Ascending aorta (tissue), 2 donors: ENCODE measurements around the gene TSPAN12. TPM values are rescaled to one million over a fixed set of nuclear protein-coding genes. Genes with fewer than 3 reads are reported as not detected.

Source experiments
- DNase-seq, 2 donors: peaks; one replicate each; pipeline ENCODE4 v3.0.0-alpha.2; 2019; ENCODE audit warnings: low spot score in 2 of 2
- H3K27ac ChIP-seq, 2 donors: fragments of 200-600 bp; sonication (generic); one replicate each; pipeline ENCODE4 v1.5.1; 2016 to 2017; ENCODE audit warnings: mild to moderate bottlenecking in 1 of 2
- H3K27me3 ChIP-seq: fragments of 200-600 bp; sonication (generic); one replicate; pipeline ENCODE4 v1.5.1; 2017
- H3K36me3 ChIP-seq, 2 donors: fragments of 200-600 bp; sonication (generic); one replicate each; pipeline ENCODE4 v1.5.1; 2016
- H3K4me1 ChIP-seq, 2 donors: fragments of 200-600 bp; sonication (generic); one replicate each; pipeline ENCODE4 v1.5.1; 2016 to 2017; ENCODE audit warnings: mild to moderate bottlenecking in 1 of 2
- H3K4me3 ChIP-seq, 2 donors: fragments of 200-600 bp; sonication (generic); one replicate each; pipeline ENCODE4 v1.5.1; 2016 to 2017; ENCODE audit warnings: mild to moderate bottlenecking in 1 of 2
- H3K9me3 ChIP-seq, 2 donors: fragments of 200-600 bp; sonication (generic); one replicate each; pipeline ENCODE4 v1.5.1; 2016
- CTCF ChIP-seq, 3 experiments: fragments of 200-600 bp in 2 of 3; fragments of 450-650 bp in 1 of 3; sonication (generic) in 2 of 3; IDR thresholded peaks; one replicate each; pipeline ENCODE4 v1.5.1; 2016 to 2019; ENCODE audit warnings: antibody characterized with exemption in 3 of 3, mild to moderate bottlenecking in 1 of 3, moderate library complexity in 1 of 3
- intact Hi-C: fragments of 100-400 bp; cut with DNase I; formaldehyde crosslinking; loops from one replicate; pipeline ENCODE4 v1.15.1; 2023
- total RNA-seq: library from RNA; depleted of rRNA; stranded (reverse); fragments of >200 nt; gene quantifications from one replicate; pipeline ENCODE4 v1.1.0, GENCODE V29; 2016

Gene TSPAN12
- total RNA-seq, 1 donor from 2014 or later = 28.9 TPM

DNA sequence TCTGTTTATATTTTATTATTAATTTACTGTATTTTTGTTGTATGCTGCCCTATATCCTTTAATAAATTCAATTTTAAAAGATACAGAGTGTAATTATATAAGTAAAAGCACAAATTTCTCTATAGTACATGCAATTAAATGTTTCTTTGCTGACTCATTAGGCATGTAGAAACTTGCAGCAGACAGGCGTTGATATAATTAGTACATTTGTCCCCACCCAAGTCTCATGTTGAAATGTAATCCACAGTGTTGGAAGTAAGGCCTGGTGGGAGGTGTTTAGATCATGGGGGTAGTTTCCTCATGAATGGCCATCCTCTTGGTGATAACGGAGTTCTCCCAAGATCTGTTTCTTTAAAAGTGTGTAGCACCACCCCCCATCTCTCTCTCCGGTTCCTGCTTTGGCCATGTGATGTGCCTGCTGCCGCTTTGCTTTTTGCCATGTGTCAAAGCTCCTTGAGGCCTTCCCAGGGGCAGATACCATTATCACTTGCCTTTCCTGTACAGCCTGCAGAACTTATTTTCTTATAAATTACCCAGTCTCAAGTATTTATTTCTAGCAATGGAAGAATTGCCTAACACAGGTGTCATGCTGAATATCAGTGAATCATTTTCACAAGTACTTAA is 63.7 kb downstream of the TSPAN12 start:
- Histone ChIP-seq H3K27me3 (no peaks in the 10 kb centered on the region), H3K9me3 (no peaks in the 10 kb centered on the region), H3K4me3 (no peak overlapping the region), H3K4me1 (no peaks in the 10 kb centered on the region), H3K27ac (no peak overlapping the region), H3K36me3 (no peaks in the 10 kb centered on the region)
- TF ChIP-seq CTCF (IDR thresholded peaks at IDR 0.05) = no peak
- intact Hi-C loops = loop anchor here (5.0 kb wide), 2 partner anchors 63 to 313 kb away; partner anchors contain the start of gene TSPAN12
- no peak for DNase-seq

DNA sequence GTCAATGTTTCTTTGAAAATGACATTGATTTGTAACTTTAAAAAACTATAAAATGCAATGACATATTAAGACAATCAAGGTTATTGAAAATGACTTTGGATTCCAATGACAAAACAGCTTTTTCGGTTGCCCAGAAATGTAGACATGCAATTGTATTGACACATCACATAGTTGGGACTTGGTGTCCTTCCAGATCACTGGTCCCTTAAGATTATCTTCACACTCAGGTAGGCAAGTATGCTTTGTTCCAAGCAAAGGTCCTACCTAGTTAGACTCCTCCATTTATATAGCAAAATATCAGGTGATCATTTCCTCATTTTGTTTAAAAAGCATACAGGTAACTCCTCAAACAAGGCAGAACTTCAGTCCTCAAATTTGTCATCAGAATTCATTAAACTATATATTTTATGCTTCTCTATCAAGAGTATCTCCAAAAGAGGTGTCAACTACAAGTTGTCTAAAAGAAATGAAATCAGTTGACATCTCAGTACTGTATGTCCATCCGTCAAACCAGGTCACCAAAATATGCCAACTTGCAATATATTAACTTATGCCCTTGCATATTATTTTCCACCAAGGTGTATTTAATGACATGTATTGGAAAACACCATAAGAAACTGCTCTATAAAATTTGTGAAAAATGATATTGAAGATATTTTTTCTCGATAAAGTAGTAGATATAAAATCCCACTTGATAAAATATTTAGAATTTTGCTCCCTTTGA is 64.6 kb downstream of the TSPAN12 start:
- TF ChIP-seq CTCF (IDR thresholded peaks at IDR 0.05) = no peak
- Histone ChIP-seq H3K27ac (no peak overlapping the region), H3K4me1 (no peaks in the 10 kb centered on the region), H3K27me3 (no peaks in the 10 kb centered on the region), H3K4me3 (no peak overlapping the region), H3K36me3 (no peaks in the 10 kb centered on the region), H3K9me3 (no peaks in the 10 kb centered on the region)
- no peak for DNase-seq
- intact Hi-C loops = loop anchor here (5.0 kb wide), 2 partner anchors 64 to 314 kb away; partner anchors contain the start of gene TSPAN12

GRCh38 chr7:120792861-120793130 is 65.1 kb downstream of the TSPAN12 start:
- Histone ChIP-seq H3K27ac (no peak overlapping the region), H3K36me3 (no peaks in the 10 kb centered on the region), H3K27me3 (no peaks in the 10 kb centered on the region), H3K4me3 (no peak overlapping the region), H3K4me1 (no peaks in the 10 kb centered on the region), H3K9me3 (no peaks in the 10 kb centered on the region)
- TF ChIP-seq CTCF (IDR thresholded peaks at IDR 0.05) = no peak
- intact Hi-C loops = loop anchor here (5.0 kb wide), 2 partner anchors 65 to 315 kb away; partner anchors contain the start of gene TSPAN12
- DNase-seq = no peak

GRCh38 chr7:120792091-120792860 is 65.7 kb downstream of the TSPAN12 start:
- intact Hi-C loops = loop anchor here (5.0 kb wide), 2 partner anchors 65 to 315 kb away; partner anchors contain the start of gene TSPAN12
- H3K4me1 ChIP-seq = no peaks in the 10 kb centered on the region
- no peak overlapping the region for H3K27ac ChIP-seq
- peak; percentile 37 to 84 (median 81) for TF ChIP-seq CTCF (IDR thresholded peaks at IDR 0.05)
- H3K9me3 ChIP-seq = no peaks in the 10 kb centered on the region
- H3K4me3 ChIP-seq = no peak overlapping the region
- no peaks in the 10 kb centered on the region for H3K27me3 ChIP-seq
- no peaks in the 10 kb centered on the region for H3K36me3 ChIP-seq
- DNase-seq = peak in 1 of 2 donors; percentile 75

GRCh38 chr7:120785095-120785494 is 72.8 kb downstream of the TSPAN12 start:
- Histone ChIP-seq H3K9me3 (no peaks in the 10 kb centered on the region), H3K4me1 (no peaks in the 10 kb centered on the region), H3K27ac (no peak overlapping the region), H3K36me3 (no peaks in the 10 kb centered on the region), H3K27me3 (no peaks in the 10 kb centered on the region), H3K4me3 (no peak overlapping the region)
- DNase-seq = no peak
- TF ChIP-seq CTCF (IDR thresholded peaks at IDR 0.05) = no peak
- intact Hi-C loops = no loop called here
